IMR-90 (cell line): ENCODE results near the gene CDK7.

Experiments used
- BHLHE40 ChIP-seq: fragments of 150-350 bp; IDR thresholded peaks from 2 replicates; pipeline ENCODE4 v1.6.1; 2016; ENCODE audit warnings: mild to moderate bottlenecking, low read depth, low read length
- CEBPB ChIP-seq: IDR thresholded peaks from 2 replicates; pipeline ENCODE4 v1.6.1; 2012; ENCODE audit warnings: low read depth, low read length, improper control_type of control experiment
- FOS ChIP-seq: fragments of 150-350 bp; IDR thresholded peaks from 2 replicates; pipeline ENCODE4 v1.6.1; 2016; ENCODE audit warnings: low read depth, low read length
- MXI1 ChIP-seq: IDR thresholded peaks from 2 replicates; pipeline ENCODE4 v1.6.1; 2012; ENCODE audit warnings: low read depth, mild to moderate bottlenecking, low read length, moderate library complexity, borderline replicate concordance
- NFE2L2 ChIP-seq: fragments of 150-350 bp; IDR thresholded peaks from 2 replicates; pipeline ENCODE4 v1.6.1; 2016; ENCODE audit warnings: low read depth, mild to moderate bottlenecking, low read length
- POLR2A ChIP-seq: IDR thresholded peaks from 2 replicates; pipeline ENCODE4 v1.6.1; 2012; ENCODE audit warnings: mild to moderate bottlenecking, low read depth, low read length
- RCOR1 ChIP-seq: IDR thresholded peaks from 2 replicates; pipeline ENCODE4 v1.6.1; 2012; ENCODE audit warnings: mild to moderate bottlenecking, low read length, improper control_type of control experiment; ENCODE audit not compliant: insufficient replicate concordance
- RFX5 ChIP-seq: IDR thresholded peaks from 2 replicates; pipeline ENCODE4 v1.8.0; 2012; ENCODE audit warnings: low read depth, mild to moderate bottlenecking, low read length, moderate library complexity
- SMC3 ChIP-seq: fragments of 150-350 bp; IDR thresholded peaks from 2 replicates; pipeline ENCODE4 v1.6.1; 2016; ENCODE audit warnings: low read depth, mild to moderate bottlenecking, antibody characterized with exemption, low read length, moderate library complexity
- TF ChIP-seq, protein P1 (sequence below): conservative IDR thresholded peaks from 2 replicates; pipeline ENCODE4 v1.5.1; 2012; ENCODE audit warnings: mild to moderate bottlenecking, low read depth, low read length, improper control_type of control experiment
- TF ChIP-seq, protein P2 (sequence below): fragments of 150-350 bp; IDR thresholded peaks from 2 replicates; pipeline ENCODE4 v1.6.1; 2017; ENCODE audit warnings: mild to moderate bottlenecking, antibody characterized with exemption, low read length, low read depth

DNA sequence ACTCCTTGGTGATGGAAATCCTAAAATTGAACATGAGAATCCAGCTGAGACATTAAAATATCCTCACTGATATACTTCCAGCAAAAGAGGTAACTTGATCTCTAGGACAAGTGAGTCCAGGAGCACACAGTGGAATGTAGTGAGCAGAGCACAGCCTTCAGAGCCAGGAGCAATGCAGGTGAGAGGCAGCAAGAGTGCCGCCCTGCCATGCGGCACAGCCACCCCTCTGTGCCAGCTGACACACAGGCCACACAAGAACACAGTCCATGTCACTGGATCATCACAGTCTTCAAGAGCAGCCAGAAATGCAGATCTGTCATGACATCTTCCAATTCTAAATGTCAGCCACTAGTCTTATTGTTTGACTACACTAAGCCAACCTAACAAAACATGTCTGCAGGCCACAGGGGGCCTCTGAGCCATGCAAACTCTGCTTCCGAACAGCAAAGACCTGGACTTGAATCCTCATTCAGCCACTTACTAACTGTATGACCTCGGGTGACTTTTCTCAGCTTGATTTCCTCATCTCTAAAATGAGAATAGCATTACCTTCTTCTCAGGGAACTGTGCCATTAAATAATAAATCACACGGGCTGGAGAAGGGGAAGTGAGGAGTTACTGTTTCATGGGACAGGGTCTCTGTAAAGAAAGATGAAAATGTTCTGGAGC lies 50.9 kb downstream of the CDK7 start:
- no peak for TF ChIP-seq BHLHE40
- TF ChIP-seq, protein P1, sequence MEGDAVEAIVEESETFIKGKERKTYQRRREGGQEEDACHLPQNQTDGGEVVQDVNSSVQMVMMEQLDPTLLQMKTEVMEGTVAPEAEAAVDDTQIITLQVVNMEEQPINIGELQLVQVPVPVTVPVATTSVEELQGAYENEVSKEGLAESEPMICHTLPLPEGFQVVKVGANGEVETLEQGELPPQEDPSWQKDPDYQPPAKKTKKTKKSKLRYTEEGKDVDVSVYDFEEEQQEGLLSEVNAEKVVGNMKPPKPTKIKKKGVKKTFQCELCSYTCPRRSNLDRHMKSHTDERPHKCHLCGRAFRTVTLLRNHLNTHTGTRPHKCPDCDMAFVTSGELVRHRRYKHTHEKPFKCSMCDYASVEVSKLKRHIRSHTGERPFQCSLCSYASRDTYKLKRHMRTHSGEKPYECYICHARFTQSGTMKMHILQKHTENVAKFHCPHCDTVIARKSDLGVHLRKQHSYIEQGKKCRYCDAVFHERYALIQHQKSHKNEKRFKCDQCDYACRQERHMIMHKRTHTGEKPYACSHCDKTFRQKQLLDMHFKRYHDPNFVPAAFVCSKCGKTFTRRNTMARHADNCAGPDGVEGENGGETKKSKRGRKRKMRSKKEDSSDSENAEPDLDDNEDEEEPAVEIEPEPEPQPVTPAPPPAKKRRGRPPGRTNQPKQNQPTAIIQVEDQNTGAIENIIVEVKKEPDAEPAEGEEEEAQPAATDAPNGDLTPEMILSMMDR: no peak
- TF ChIP-seq POLR2A: no peak
- no peak for TF ChIP-seq MXI1
- no peak for TF ChIP-seq CEBPB
- no peak for TF ChIP-seq SMC3
- no peak for TF ChIP-seq FOS
- no peak for TF ChIP-seq NFE2L2
- no peak for TF ChIP-seq RFX5
- no peak for TF ChIP-seq RCOR1
- TF ChIP-seq, protein P2, sequence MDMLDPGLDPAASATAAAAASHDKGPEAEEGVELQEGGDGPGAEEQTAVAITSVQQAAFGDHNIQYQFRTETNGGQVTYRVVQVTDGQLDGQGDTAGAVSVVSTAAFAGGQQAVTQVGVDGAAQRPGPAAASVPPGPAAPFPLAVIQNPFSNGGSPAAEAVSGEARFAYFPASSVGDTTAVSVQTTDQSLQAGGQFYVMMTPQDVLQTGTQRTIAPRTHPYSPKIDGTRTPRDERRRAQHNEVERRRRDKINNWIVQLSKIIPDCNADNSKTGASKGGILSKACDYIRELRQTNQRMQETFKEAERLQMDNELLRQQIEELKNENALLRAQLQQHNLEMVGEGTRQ: no peak
